Stimulated activated CD4-positive, alpha-beta T cell treated with anti-CD3 and anti-CD28 coated beads, Interleukin-15, amount 100 ng/mL, for 24 hours (primary cell): ENCODE data around the gene EGLN1.
"Not testable (repeated sequence)": the region's sequence is repeated elsewhere in the genome, so short reads cannot be mapped to it uniquely, and the experiment has no call there.

Experiments
- DNase-seq: peaks from one replicate; pipeline ENCODE4 v3.0.0-alpha.2; 2020

The EGLN1 gene

GRCh38 chr1:231357187-231357772, 64.8 kb downstream of the EGLN1 start:
- no peak for DNase-seq

DNA sequence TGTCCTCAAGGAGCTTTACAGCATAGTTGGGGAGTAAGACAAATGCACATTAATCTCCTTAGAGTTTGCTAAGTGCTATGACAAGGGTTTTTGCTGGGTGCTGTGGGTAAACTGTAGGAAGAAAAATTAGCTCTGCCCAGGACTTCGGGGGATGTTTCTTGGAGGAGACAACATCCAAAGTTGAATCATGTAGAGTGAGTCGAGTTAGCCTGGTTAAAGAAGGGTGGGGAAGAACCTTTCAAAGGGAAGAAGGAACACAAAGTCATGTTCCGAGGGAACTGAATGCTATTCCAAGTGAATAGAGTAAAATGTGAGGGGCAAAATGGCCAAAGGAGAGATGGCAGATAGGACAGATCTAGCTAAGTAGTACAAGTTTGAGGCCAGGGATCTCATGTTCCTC, 66.9 kb downstream of the EGLN1 start:
- no peak for DNase-seq

- no peak for DNase-seq
These were observed 67.6 kb downstream of the EGLN1 start for GRCh38 chr1:231354330-231355020.

DNA sequence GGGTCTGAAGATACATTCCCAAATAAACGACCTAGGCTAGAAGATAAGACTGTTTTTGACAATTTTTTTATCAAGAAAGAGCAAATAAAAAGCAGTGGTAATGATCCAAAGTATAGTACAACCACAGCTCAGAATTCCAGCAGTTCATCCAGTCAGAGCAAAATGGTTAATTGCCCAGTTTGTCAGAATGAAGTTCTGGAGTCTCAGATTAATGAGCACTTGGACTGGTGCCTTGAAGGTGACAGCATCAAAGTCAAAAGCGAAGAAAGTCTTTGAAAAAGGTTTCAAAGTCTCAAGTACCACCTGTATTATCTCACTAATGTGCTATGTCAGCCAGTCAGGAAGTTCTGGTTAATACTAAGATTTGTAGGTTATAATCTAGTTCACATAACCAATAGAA, 69.0 kb downstream of the EGLN1 start:
- DNase-seq, result no peak

GRCh38 chr1:231351816-231352215, 70.3 kb downstream of the EGLN1 start:
- DNase-seq, result no peak

- DNase-seq, result not testable (repeated sequence)
These were observed 73.2 kb downstream of the EGLN1 start for GRCh38 chr1:231348856-231349255.

GRCh38 chr1:231348442-231348841, 73.6 kb downstream of the EGLN1 start:
- no peak for DNase-seq

DNA sequence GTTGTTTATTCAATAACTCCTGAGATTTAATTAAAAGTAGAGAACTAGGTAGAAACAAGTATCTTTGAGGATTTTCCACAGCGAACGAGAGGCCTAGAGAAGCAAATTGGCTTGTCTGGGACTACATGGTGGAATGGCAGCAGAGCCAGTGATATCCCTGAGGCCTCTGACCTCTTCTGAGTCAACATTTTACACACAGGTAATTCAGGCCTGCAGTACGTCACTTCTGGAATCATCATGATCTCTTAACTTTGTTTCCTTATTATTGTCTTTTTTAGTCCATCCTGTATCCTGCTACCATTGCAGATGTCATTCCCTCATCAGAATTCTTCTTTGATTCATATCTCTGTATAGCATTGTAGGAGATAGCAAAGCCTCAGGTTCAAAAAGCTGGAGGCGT, 74.1 kb downstream of the EGLN1 start:
- no peak for DNase-seq

GRCh38 chr1:231340328-231341013, 81.6 kb downstream of the EGLN1 start:
- no peak for DNase-seq

DNA sequence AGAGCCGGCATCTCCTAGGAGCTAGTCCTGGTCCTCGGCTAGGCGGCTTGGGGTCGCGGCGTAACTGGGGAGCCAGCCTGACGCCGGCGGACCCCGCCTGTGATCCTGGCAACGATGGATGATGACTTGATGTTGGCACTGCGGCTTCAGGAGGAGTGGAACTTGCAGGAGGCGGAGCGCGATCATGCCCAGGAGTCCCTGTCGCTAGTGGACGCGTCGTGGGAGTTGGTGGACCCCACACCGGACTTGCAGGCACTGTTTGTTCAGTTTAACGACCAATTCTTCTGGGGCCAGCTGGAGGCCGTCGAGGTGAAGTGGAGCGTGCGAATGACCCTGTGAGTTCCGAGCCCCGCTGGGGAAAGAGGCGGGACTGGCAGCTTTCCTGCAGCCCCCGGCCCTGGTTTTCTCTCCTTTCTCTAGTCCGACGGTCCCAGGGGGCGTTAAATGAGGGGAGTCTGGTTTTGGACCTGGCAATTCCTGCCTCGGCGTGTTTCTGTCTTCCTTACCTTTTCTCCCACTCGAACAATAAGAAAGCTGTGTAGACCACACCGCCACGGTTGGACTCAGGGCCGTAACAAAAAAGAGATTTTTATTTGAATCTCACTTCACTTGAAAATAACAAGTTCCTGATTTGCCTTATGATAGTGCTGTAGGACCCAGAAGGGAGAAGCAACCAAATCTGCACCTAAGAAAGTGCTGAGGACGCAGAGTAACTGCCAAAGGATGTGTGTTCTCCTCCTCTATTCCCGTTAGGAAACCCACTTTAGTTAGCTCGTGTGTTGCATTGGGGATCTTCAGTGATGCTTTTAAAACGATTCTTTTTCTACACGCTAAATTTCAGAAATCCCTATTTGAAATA, 83.6 kb downstream of the EGLN1 start, which contains the start of gene SPRTN:
SPRTN (plus strand) TSS at position 24 of the 859 bp plus-strand sequence; CDS start at position 115, 91 bp downstream.
- no peak for DNase-seq

DNA sequence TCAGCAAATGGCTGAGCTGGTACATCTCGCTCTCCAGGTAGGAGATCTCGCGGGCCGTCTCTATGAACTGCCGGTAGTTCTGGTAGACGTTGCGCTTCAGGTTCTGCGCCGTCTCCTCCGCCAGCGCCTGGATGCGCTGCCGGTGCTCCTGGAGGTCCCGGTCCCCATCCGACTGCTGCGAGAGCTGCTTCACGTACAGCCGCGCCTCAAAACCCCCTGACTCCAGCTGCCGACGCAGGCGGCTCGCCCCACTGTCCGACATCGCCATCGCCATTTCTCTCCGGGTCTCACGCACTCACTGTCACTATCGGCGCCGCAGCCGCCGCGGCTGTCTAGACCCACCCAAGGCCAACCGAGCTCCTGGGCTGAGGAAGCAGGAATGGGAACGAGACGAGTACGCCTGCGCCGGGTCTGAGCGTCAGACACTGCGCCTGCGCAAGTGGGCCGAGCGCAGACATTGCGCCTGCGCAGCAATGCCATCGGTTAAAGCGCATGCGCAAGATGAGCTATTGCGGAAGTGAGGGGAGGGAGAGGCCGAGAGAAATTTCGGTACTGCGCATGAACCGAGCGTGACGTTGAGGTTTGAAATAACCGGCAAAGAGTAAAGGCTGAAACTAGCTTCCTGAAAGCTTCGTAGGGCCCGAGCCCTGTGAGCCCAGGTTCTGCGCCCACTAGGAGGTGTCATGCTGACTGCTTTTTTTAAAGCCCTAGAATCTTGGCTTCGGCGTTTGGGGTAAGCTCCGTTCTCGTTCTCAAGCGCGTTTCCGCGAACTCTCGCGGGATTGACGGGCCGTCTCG, 84.4 kb downstream of the EGLN1 start, which contains the start of gene EXOC8:
EXOC8 (minus strand) TSS at position 381 of the 798 bp plus-strand sequence; CDS start at position 274, 107 bp downstream.
- DNase-seq, result peak; percentile 96

DNA sequence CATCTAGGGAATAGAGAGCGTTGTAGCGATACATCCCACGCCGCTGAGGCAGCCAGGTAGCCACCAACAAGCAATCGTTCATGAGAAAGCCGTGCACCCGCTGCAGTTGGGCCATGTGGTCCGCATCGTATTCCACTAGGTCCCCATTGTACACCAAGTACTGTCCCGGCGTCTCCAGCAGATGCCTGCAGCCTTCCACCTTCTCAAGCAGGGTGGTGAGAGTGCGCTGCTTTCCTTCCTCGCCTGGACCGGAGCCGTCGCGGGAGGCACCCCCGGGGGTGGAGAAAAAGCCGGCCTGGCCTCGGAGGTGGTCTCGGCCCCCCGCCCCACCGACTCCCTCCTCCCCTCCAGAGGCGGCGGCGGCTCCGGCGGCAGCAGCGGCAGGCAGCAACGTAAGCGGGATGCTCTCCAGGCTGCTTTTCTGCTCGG, 85.0 kb downstream of the EGLN1 start:
- no peak for DNase-seq

DNA sequence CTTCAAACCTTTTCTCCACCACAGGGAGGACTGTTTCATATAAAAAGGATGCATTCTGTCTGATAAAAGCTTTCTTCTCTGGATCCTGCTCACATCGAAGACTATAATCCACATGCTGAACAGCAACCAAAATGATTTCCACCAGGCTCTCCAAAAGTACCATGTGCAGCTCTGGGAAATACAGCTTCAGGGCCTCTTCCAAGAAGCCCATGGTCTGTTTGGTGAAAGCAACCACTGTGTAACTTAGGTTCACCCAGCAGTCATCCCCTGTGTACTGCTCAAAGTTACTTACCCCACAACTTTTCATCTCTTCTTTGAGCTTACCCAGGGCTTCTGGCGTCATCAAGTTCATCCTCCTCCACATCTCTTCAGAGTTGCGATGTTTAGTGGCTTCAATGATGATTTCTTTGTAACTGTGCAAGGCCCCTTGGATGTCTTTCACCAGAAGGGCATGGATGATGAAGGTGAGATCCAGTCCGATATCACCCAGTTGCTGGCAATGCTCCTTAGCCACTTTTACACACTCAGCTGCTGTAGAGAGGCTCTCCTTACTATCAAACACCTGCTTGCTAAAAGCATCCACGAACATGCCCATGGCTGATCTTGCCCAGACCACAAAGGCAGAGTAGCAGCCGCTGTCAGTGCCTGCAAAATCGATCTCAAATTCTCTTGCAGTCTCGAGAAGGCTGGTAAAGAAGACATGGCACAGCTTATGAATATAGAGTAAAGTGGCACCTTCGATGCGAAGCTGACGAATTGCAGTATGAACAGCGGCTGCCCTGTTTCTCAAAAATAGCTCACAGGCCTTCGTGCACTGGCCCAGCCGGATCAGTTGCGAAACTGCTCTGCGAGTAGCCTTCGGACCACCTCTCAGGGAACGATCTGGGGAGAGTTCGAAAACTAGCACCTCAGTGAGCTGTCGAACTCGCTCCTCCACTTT, 86.2 kb downstream of the EGLN1 start:
- DNase-seq, result no peak

DNA sequence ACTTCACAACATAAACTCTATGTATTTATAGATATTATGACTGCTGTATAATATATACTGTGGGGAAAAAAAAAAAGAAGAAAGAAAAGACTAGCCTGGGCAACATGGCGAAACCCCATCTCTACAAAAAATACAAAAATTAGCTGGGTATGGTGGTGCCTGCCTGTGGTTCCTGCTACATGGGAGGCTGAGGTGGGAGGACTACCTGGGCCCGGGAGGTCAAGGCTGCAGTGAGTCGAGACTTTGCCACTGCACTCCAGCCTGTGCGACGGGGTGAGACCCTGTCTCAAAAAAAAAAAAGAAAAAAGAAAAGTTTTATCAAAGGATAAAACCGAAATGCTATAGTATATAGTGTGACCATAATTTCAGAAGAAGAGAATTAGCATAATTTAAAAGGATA, 87.1 kb downstream of the EGLN1 start:
- DNase-seq, result no peak

DNA sequence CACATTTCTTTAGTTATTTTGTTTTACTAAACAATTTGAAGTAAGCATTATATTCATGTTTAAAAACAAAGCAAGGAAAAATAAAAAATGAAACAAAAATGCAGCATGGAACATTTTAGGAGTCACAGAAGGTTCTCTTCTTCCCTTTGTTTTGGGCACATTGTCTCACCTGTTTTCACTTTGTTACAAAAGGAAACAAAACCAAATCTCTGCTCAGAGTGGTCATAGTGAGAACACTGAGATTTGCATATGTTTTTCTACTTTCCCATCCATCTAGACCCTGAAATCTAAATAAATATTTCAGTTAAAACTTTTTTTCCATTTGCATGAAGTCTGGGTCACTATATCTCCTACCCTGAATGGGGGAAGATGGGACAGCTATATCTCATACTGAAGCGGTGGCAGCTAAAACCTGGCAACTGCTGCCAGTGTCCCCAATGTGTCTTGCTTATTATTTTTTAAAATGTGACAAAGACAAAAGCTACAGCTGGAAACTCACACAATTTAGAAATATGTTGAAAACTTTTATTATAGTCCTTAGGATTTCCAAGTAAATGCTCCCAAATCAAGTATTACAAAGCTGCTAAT, 87.9 kb downstream of the EGLN1 start:
- no peak for DNase-seq

DNA sequence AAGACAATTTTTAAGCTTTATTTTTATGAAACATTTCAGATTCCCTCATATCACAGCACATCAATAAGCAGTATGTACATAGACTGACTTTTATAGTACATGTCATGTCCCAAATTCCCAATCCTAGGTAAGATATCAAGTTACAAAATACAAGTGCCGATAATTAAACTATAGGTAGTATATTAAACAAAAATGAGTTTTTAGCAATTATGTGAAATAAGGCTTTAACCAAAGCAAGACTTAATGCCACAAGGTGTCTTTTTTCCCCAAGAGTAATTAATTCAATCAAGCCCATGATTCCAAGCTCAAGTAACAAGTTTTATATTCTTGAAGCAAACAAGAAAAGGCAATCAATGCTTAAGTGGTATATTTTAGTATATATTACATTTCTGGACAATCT, 89.3 kb downstream of the EGLN1 start:
- no peak for DNase-seq

GRCh38 chr1:231329483-231329882, 92.6 kb downstream of the EGLN1 start:
- DNase-seq, result no peak

GRCh38 chr1:231327617-231328016, 94.5 kb downstream of the EGLN1 start:
- no peak for DNase-seq

DNA sequence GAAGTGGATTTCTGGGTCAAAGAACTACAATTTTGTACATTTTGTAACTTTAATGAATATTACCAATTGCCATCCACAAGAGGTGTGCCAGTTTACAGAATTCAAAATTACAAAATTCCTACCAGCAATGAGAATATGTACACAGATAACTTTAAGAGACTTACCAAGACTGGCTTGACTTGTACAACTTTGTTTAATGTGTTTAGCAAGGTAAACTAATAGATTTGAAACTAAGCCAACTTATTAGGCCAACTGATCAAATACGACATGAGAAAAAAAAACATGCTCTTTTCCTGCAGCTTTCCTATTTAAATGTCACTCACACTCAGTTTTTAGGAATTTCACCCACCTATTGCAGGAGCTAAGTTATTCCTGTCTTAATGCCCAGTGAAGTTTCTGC, 95.8 kb downstream of the EGLN1 start:
- DNase-seq, result no peak

GRCh38 chr1:231324660-231325059, 97.4 kb downstream of the EGLN1 start:
- no peak for DNase-seq
